Measurements from ENCODE around the gene APOA1. TPM values are rescaled to one million over a fixed set of nuclear protein-coding genes. Genes with fewer than 3 reads are reported as not detected.

The APOA1 gene
- total RNA-seq, 6 experiments from 2014 or later = not detected

DNA sequence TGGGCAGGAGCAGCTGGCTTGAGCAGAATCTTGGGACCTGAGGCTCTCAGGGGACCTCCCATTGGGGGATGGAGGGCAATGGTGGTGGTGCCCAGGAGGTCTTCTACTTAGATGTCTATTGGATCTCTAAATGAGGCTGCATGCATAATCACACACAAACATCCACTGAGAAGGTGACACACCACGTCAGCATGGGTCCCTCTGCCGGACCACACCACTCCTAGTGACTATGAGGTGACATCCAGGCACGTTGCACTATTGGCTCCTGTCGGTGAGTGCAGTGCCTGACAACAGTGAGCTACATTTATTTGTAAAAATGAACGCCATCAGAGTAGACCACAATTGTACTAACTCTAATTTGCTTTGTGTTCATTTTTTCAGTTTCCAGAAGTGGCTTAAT lies 12.0 kb downstream of the APOA1 start:
- H3K4me1 Mint-ChIP-seq (ENCODE audit: low read depth) = no peaks in the 10 kb centered on the region
- no peak for DNase-seq
- no peak overlapping the region for H3K27ac Mint-ChIP-seq
- no peaks in the 10 kb centered on the region for H3K36me3 Mint-ChIP-seq (ENCODE audit: low read depth)
- no peaks in the 10 kb centered on the region for H3K9me3 Mint-ChIP-seq
- peaks cover 15% of the 10 kb centered on the region for H3K27me3 Mint-ChIP-seq (ENCODE audit: insufficient read depth)
- no peak overlapping the region for H3K4me3 Mint-ChIP-seq
- TF ChIP-seq, protein P1, sequence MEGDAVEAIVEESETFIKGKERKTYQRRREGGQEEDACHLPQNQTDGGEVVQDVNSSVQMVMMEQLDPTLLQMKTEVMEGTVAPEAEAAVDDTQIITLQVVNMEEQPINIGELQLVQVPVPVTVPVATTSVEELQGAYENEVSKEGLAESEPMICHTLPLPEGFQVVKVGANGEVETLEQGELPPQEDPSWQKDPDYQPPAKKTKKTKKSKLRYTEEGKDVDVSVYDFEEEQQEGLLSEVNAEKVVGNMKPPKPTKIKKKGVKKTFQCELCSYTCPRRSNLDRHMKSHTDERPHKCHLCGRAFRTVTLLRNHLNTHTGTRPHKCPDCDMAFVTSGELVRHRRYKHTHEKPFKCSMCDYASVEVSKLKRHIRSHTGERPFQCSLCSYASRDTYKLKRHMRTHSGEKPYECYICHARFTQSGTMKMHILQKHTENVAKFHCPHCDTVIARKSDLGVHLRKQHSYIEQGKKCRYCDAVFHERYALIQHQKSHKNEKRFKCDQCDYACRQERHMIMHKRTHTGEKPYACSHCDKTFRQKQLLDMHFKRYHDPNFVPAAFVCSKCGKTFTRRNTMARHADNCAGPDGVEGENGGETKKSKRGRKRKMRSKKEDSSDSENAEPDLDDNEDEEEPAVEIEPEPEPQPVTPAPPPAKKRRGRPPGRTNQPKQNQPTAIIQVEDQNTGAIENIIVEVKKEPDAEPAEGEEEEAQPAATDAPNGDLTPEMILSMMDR (IDR thresholded peaks at IDR 0.05) = no peak

DNA sequence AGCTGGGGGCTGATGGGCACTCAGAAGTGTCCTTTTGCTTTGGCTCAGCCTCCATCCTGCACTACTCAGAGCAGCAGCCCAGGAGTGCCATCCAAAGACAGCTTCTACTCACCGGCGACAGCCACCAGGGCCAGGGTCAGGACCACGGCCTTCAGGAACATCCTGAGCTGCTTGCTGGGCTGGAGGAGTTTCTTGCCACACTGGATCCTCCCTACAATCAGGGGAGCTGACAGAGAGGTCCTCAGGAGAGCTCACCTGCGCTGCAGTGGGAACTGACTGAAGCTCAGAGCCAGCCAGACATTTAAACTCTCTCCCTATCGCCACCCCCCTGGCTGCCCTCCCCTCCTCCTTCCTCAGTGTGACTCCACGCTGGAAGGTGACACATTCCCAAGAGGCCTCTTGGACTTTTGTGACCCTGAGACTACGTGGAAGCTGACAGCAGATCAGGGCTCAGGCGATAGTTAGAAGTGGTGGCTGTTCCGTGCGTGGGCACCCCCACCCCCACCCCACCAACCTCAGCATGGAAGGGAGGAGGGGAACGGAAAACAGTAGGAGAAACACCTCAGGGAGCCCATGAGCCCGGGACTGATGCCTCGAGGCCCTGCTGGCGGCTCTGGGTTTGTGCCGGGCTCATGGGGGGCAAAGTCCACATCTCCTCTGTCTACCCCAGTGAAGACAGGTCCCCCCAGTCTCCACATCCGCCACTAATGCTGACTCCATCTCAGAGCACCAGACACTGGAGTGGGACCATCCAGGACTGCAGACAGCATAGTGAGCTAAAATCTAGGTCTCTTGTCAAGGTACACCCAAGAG lies 14.2 kb downstream of the APOA1 start, which contains the start of gene APOA4:
APOA4 (minus strand) TSS at position 274 of the 813 bp plus-strand sequence; CDS start at position 161, 113 bp downstream.
- DNase-seq = no peak
- Mint-ChIP-seq H3K27me3 (ENCODE audit: insufficient read depth) (peaks cover 16% of the 10 kb centered on the region), H3K36me3 (ENCODE audit: low read depth) (no peaks in the 10 kb centered on the region), H3K4me3 (no peak within 1 kb of the TSS), H3K27ac (no peak within 1 kb of the TSS), H3K9me3 (no peaks in the 10 kb centered on the region), H3K4me1 (ENCODE audit: low read depth) (no peaks in the 10 kb centered on the region)
- TF ChIP-seq, protein P1 (IDR thresholded peaks at IDR 0.05) = no peak

DNA sequence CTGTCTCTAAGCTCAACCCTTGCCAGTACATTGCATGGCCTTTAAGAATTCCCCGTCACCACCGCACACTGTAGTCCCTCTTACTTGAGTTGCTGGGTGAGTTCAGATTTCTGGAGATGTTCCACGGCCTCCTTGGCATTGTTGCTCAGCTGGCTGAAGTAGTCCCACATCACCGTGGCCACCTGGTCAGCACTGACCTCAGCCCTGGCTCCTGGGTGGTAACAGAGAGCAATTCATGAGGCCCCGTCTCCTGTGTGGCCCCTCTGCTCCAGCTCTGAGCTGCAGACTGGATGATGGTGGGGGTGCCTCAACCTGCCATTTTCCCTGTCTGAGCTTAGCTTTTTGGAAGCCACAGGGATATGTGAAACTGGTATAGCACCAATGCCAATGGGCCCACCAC lies 14.8 kb downstream of the APOA1 start:
- no peaks in the 10 kb centered on the region for H3K9me3 Mint-ChIP-seq
- no peak overlapping the region for H3K4me3 Mint-ChIP-seq
- DNase-seq = no peak
- H3K4me1 Mint-ChIP-seq (ENCODE audit: low read depth) = no peaks in the 10 kb centered on the region
- TF ChIP-seq, protein P1 (IDR thresholded peaks at IDR 0.05) = no peak
- no peaks in the 10 kb centered on the region for H3K36me3 Mint-ChIP-seq (ENCODE audit: low read depth)
- H3K27me3 Mint-ChIP-seq (ENCODE audit: insufficient read depth) = peaks cover 16% of the 10 kb centered on the region
- H3K27ac Mint-ChIP-seq = no peak overlapping the region

DNA sequence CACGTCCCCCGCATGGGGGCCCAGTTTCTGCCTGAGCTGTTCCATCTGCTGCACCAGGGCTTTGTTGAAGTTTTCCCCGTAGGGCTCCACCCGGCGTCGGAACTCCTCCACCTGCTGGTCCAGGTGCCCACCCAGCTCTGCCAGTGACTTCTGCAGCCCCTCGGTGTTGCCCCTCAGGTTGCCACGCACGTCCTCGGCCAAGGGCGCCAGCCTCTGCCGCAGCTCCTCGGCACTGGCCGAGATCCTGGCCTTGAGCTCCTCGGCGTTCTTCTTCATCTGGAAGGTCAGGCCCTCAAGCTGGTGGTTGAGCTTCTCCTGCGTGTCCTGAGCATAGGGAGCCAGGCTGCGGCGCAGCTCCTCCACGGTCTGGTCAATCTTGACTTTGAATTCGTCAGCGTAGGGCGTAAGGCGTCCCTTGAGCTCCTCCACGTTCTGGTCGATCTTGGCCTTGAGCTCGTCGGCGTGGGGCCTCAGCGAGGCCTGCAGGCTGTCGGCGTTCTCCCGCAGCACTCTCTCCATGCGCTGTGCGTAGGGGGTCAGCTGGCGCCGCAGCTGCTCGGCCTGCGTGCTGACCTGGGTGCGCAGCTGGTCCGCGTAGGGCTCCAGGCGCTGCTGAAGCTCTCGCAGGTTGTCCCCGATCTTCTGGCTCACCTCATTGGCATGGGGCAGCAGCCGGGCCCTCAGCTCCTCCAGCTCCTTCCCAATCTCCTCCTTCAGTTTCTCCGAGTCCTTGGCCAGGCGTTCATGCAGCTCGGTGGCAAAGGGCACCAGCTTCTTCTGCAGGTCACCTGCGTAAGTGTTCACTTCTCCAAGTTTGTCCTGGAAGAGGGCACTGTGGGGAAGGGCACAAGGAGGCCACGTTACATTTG lies 16.1 kb downstream of the APOA1 start:
- TF ChIP-seq, protein P1 (IDR thresholded peaks at IDR 0.05) = no peak
- H3K27ac Mint-ChIP-seq = no peak overlapping the region
- H3K4me3 Mint-ChIP-seq = no peak overlapping the region
- no peaks in the 10 kb centered on the region for H3K36me3 Mint-ChIP-seq (ENCODE audit: low read depth)
- H3K27me3 Mint-ChIP-seq (ENCODE audit: insufficient read depth) = peaks cover 19% of the 10 kb centered on the region
- DNase-seq = no peak
- no peaks in the 10 kb centered on the region for H3K4me1 Mint-ChIP-seq (ENCODE audit: low read depth)
- H3K9me3 Mint-ChIP-seq = no peaks in the 10 kb centered on the region

DNA sequence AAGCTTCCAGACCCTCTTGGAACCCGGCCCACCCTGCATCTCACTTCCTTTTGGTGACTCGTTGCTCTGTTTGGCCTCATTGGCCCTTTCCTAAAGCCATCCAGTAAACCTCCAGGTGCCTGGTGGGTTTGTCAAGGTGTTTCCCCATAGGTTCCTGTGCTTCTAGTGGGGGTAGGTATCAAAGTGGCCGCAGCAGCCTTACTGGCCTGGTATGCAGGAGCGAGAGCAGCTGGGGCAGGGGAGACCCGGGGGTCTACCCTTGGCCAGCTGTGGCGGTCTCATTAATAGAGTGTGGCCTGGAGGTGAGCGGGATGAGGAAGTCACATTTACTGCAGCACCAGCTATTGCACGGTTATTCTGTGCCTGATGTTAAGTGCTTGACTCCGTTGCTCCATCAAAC lies 18.4 kb downstream of the APOA1 start:
- Mint-ChIP-seq H3K4me3 (no peak overlapping the region), H3K4me1 (ENCODE audit: low read depth) (no peaks in the 10 kb centered on the region; the same call in 1 of the 2 replicates), H3K9me3 (no peaks in the 10 kb centered on the region), H3K27me3 (ENCODE audit: insufficient read depth) (peaks cover 20% of the 10 kb centered on the region), H3K27ac (no peak overlapping the region), H3K36me3 (ENCODE audit: low read depth) (no peaks in the 10 kb centered on the region)
- no peak for DNase-seq
- TF ChIP-seq, protein P1 (IDR thresholded peaks at IDR 0.05) = no peak

Measured in HFFc6 (cell line).